ENCODE data around the gene NAPG.
"Not testable (repeated sequence)": the region's sequence is repeated elsewhere in the genome, so short reads cannot be mapped to it uniquely, and the experiment has no call there.

NAPG gene

GRCh38 chr18:10588975-10589374 lies 63.1 kb downstream of the NAPG start:
- no peak for DNase-seq

GRCh38 chr18:10590412-10590811 lies 64.6 kb downstream of the NAPG start:
- no peak for DNase-seq

GRCh38 chr18:10591896-10592295 lies 66.1 kb downstream of the NAPG start:
- no peak for DNase-seq

GRCh38 chr18:10593366-10594022 lies 67.7 kb downstream of the NAPG start:
- DNase-seq = not testable (repeated sequence)

- not testable (repeated sequence) for DNase-seq
Observed at GRCh38 chr18:10595917-10596316, 70.1 kb downstream of the NAPG start.

GRCh38 chr18:10597695-10598094 lies 71.9 kb downstream of the NAPG start:
- not testable (repeated sequence) for DNase-seq

GRCh38 chr18:10600701-10601100 lies 74.9 kb downstream of the NAPG start:
- not testable (repeated sequence) for DNase-seq

Data from midbrain (tissue), 1 donor.